A549 (cell line): ENCODE results near the gene RNGTT. TPM values are rescaled to one million over a fixed set of nuclear protein-coding genes. Genes with fewer than 3 reads are reported as not detected.

Experiments
- ATAC-seq, 2 experiments: fragments of 200-7000 bp in 1 of 2; fragments of >200 bp in 1 of 2; cut with Nextera tagmentation in 1 of 2; cut with Tn5 transposase in 1 of 2; 3 replicates each; pipeline versions ENCODE4 v1.8.0 to v1.9.1; 2018 to 2020; ENCODE audit warnings: mild to moderate bottlenecking in 1 of 2, moderate library complexity in 1 of 2
- CTCF ChIA-PET: fragments of 300-600 bp; sonication (Branson Sonifier 250); formaldehyde crosslinking; extraction: SDS; loops from one replicate; lab custom pipeline; 2021; ENCODE audit warnings: antibody characterized with exemption, inconsistent platforms; lab: Yijun Ruan, JAX
- POLR2A ChIA-PET: fragments of 350-600 bp; formaldehyde crosslinking; extraction: SDS; loops from one replicate; lab custom pipeline; 2021; ENCODE audit warnings: antibody characterized with exemption, inconsistent platforms; lab: Yijun Ruan, JAX
- DNase-seq, 2 experiments: peaks; one replicate each; pipeline versions ENCODE4 v3.0.0 to v3.0.0-alpha.2; 2011 to 2016; ENCODE audit warnings: low read depth in 1 of 2, low spot score in 1 of 2
- FAIRE-seq: peaks from 2 replicates; lab custom pipeline; 2011; peaks lifted over from hg19 to GRCh38; lab: Jason Lieb, UNC
- H3K27ac ChIP-seq, 2 experiments: fragments of >200 bp; sonication (Bioruptor Twin); formaldehyde crosslinking; 3 replicates each; pipeline ENCODE4 v1.5.1; 2016 to 2017
- H3K4me1 ChIP-seq: fragments of >200 bp; sonication (Bioruptor Twin); formaldehyde crosslinking; 3 replicates; pipeline ENCODE4 v1.6.1; 2016
- H3K4me2 ChIP-seq: fragments of >200 bp; sonication (Bioruptor Twin); formaldehyde crosslinking; 3 replicates; pipeline ENCODE4 v1.6.1; 2016
- H3K4me3 ChIP-seq: fragments of >200 bp; sonication (Bioruptor Twin); formaldehyde crosslinking; 3 replicates; pipeline ENCODE4 v1.5.1; 2016
- H3K9me3 ChIP-seq: fragments of >200 bp; sonication (Bioruptor Twin); formaldehyde crosslinking; 3 replicates; pipeline ENCODE4 v1.6.1; 2016
- BHLHE40 ChIP-seq: IDR thresholded peaks from 2 replicates; pipeline ENCODE4 v1.6.1; 2012; ENCODE audit warnings: low read depth, low read length, inconsistent platforms
- CEBPB ChIP-seq, 2 experiments: fragments of >200 bp in 1 of 2; sonication (Bioruptor Twin) in 1 of 2; formaldehyde crosslinking in 1 of 2; IDR thresholded peaks; 2 replicates each; pipeline ENCODE4 v1.6.1; 2012 to 2016
- EP300 ChIP-seq, 2 experiments: fragments of >200 bp; sonication (Bioruptor Twin); formaldehyde crosslinking; IDR thresholded peaks; 2 replicates in 1 of 2; 3 replicates in 1 of 2; pipeline ENCODE4 v1.6.1; 2016 to 2017
- FOSB ChIP-seq: fragments of 250-450 bp; sonication (Bioruptor Pico); IDR thresholded peaks from 2 replicates; pipeline ENCODE4 v1.5.0; 2020; ENCODE audit warnings: mild to moderate bottlenecking, moderate library complexity
- MAZ ChIP-seq: fragments of 150-350 bp; IDR thresholded peaks from 2 replicates; pipeline ENCODE4 v1.6.1; 2014; ENCODE audit warnings: antibody characterized with exemption, low read depth, low read length, borderline replicate concordance
- NR3C1 ChIP-seq: fragments of >200 bp; sonication (Bioruptor Twin); formaldehyde crosslinking; IDR thresholded peaks from 3 replicates; pipeline ENCODE4 v1.6.1; 2017
- PHF8 ChIP-seq: fragments of 200-600 bp; sonication (generic); IDR thresholded peaks from 2 replicates; pipeline ENCODE4 v1.6.1; 2016; ENCODE audit warnings: low read depth, mild to moderate bottlenecking, antibody characterized with exemption, moderate library complexity, borderline replicate concordance
- POLR2A ChIP-seq: IDR thresholded peaks from 2 replicates; pipeline ENCODE4 v1.6.1; 2012; ENCODE audit warnings: mild to moderate bottlenecking, low read length
- RARB ChIP-seq: fragments of 250-450 bp; sonication (Bioruptor Pico); IDR thresholded peaks from 2 replicates; pipeline ENCODE4 v1.8.0; 2021; ENCODE audit warnings: mild to moderate bottlenecking, moderate library complexity
- RFX5 ChIP-seq: fragments of 450-650 bp; IDR thresholded peaks from 2 replicates; pipeline ENCODE4 v1.7.1; 2014; ENCODE audit warnings: antibody characterized with exemption, mild to moderate bottlenecking, moderate library complexity
- RNF2 ChIP-seq: fragments of 200-600 bp; sonication (generic); IDR thresholded peaks from 2 replicates; pipeline ENCODE4 v1.6.1; 2016; ENCODE audit warnings: low read depth, mild to moderate bottlenecking, antibody characterized with exemption, moderate library complexity, borderline replicate concordance
- SMC3 ChIP-seq: fragments of >200 bp; sonication (Bioruptor Twin); formaldehyde crosslinking; IDR thresholded peaks from 3 replicates; pipeline ENCODE4 v1.6.1; 2018; ENCODE audit warnings: inconsistent platforms
- ZFP36 ChIP-seq: fragments of 450-650 bp; IDR thresholded peaks from 2 replicates; pipeline ENCODE4 v1.6.1; 2014; ENCODE audit warnings: borderline replicate concordance; ENCODE audit not compliant: partially characterized antibody
- WGBS: methylation state at CpG from one replicate; pipeline ENCODE4 v1.1.6; 2017; ENCODE audit errors: missing lambda C conversion rate; 5-methylcytosine and 5-hydroxymethylcytosine counted together
- polyA plus RNA-seq, 4 experiments: library from polyadenylated mRNA; depleted of rRNA in 3 of 4; stranded (reverse); fragments of >200 nt; fragmentation: RNase III in 1 of 4; extraction: RNeasy Plus Mini Kit Qiagen cat#74134 plus additional on column Dnase treatment in 1 of 4; gene quantifications; 2 replicates in 3 of 4; 3 replicates in 1 of 4; pipeline ENCODE4 v1.2.3, GENCODE V29; 2011 to 2017
- TF ChIP-seq, protein P1 (sequence below): fragments of 150-350 bp; IDR thresholded peaks from 2 replicates; pipeline ENCODE4 v1.6.1; 2014; ENCODE audit warnings: low read depth, mild to moderate bottlenecking, low read length
- TF ChIP-seq, protein P2 (sequence below): IDR thresholded peaks from 2 replicates; pipeline ENCODE4 v1.6.1; 2012
- TF ChIP-seq, protein P3 (sequence below): fragments of 250-450 bp; sonication (Bioruptor Pico); IDR thresholded peaks from 2 replicates; pipeline ENCODE4 v1.5.0; 2021; ENCODE audit warnings: mild to moderate bottlenecking, moderate library complexity, borderline replicate concordance
- TF ChIP-seq, protein P4 (sequence below): fragments of >200 bp; sonication (Bioruptor Twin); formaldehyde crosslinking; IDR thresholded peaks from 2 replicates; pipeline ENCODE4 v1.6.1; 2016
- TF ChIP-seq, protein P5 (sequence below): fragments of >200 bp; sonication (Bioruptor Twin); formaldehyde crosslinking; IDR thresholded peaks from 3 replicates; pipeline ENCODE4 v1.5.1; 2016

The RNGTT gene
- polyA plus RNA-seq, 2 of the 4 experiments (the other 2 are of a cell fraction) = 11.6 to 15.0 TPM

DNA sequence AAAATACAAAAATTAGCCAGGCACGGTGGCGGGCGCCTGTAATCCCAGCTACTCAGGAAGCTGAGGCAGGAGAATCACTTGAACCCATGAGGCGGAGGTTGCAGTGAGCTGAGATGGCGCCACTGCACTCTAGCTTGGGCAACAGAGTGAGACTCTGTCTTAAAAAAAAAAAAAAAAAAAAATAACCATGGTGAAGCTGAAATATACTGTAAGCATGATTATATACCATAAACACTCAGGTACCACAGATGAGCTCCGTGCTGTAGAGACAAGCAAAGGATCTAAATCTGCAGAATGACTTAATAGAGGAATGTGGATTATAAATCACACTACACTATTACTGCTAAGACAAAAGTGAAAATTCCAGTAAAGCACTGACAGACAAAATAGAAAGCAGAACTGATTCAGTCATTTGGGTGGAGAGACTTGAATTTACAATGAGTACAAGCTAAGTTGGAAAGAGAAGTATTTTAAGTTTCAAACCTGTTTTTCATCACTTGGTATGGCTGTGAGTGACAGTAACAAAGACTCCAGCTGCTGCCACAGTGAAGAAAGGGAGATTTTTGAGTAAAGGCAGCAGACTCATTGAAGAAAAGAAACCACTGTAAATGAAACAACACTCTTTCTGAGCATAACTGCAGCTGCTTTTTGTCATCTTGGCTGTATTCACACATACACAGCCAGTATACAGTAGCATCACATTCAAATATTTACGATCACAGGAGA lies 322.1 kb downstream of the RNGTT start:
- FAIRE-seq (no peak), ATAC-seq (no peak)
- ChIA-PET POLR2A (no interaction called here), CTCF (interaction anchor here (1.1 kb wide), 1 partner anchor 17 kb away, joined by 3 read pairs; no protein-coding TSS in a partner anchor)
- 0 out of 3 replicates have a peak, but pooled peaks cover 3% of the 10 kb centered on the region for H3K4me1 ChIP-seq
- 91% methylated on average over 7 of the region's 7 CpGs for WGBS
- H3K4me2 ChIP-seq = no peak overlapping the region
- H3K27ac ChIP-seq = no peak overlapping the region
- TF ChIP-seq NR3C1 (no peak), PHF8 (no peak)
- TF ChIP-seq, protein P1, sequence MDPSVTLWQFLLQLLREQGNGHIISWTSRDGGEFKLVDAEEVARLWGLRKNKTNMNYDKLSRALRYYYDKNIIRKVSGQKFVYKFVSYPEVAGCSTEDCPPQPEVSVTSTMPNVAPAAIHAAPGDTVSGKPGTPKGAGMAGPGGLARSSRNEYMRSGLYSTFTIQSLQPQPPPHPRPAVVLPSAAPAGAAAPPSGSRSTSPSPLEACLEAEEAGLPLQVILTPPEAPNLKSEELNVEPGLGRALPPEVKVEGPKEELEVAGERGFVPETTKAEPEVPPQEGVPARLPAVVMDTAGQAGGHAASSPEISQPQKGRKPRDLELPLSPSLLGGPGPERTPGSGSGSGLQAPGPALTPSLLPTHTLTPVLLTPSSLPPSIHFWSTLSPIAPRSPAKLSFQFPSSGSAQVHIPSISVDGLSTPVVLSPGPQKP = no peak
- TF ChIP-seq, all 56 proteins: peak for 0
- Histone ChIP-seq H3K4me3 (no peak overlapping the region), H3K9me3 (no peaks in the 10 kb centered on the region)
- DNase-seq = no peak

DNA sequence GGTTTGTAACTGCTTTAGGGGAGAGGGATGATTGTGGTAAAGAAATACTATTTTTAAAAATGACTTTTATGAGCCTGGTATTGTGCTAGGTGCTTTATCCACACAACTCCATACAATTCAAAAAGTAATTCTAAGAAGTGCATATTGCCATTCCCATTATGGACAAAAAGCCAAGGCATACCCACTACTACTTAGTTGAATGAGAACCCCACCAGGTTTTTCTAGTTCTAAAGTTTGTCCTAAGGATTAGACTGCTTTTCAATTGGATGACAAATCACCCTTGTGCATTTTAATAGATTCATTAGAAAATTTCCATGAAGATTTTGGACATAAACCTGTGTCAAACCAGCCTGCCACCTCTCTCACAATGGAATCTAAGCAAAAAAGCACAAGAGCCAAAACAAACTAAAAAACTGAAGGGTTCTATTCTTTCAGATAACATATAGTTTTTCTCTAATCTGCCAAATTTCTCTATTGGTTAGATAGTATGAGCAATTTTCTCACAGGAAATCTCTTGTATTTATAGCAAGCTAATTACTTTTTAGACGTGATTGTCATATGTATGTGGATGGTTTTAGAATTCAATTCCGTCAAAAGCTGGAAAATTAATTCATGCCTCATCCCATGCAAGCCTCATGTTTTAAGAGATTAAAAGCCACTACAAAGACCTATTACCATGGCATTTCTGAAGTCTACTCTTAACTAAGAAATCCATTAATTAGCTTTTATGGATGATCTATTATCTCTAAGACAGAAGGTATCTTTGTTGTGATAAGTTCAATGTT lies 325.5 kb downstream of the RNGTT start:
- FAIRE-seq (no peak), DNase-seq (no peak), ATAC-seq (no peak)
- POLR2A ChIA-PET = no interaction called here
- Histone ChIP-seq H3K4me3 (no peak overlapping the region), H3K27ac (no peak overlapping the region), H3K4me2 (no peak overlapping the region), H3K9me3 (no peaks in the 10 kb centered on the region), H3K4me1 (0 out of 3 replicates have a peak, but pooled peaks cover 3% of the 10 kb centered on the region)
- CTCF ChIA-PET = no interaction called here
- no peak for TF ChIP-seq MAZ
- no peak for TF ChIP-seq FOSB (CRISPR knock-in tag)
- TF ChIP-seq, protein P2, sequence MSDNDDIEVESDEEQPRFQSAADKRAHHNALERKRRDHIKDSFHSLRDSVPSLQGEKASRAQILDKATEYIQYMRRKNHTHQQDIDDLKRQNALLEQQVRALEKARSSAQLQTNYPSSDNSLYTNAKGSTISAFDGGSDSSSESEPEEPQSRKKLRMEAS = no peak
- TF ChIP-seq, protein P1 = no peak
- no peak for TF ChIP-seq BHLHE40
- TF ChIP-seq ZFP36 = no peak
- TF ChIP-seq, protein P3, sequence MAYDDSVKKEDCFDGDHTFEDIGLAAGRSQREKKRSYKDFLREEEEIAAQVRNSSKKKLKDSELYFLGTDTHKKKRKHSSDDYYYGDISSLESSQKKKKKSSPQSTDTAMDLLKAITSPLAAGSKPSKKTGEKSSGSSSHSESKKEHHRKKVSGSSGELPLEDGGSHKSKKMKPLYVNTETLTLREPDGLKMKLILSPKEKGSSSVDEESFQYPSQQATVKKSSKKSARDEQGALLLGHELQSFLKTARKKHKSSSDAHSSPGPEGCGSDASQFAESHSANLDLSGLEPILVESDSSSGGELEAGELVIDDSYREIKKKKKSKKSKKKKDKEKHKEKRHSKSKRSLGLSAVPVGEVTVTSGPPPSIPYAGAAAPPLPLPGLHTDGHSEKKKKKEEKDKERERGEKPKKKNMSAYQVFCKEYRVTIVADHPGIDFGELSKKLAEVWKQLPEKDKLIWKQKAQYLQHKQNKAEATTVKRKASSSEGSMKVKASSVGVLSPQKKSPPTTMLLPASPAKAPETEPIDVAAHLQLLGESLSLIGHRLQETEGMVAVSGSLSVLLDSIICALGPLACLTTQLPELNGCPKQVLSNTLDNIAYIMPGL (CRISPR knock-in tag) = no peak
- no peak for TF ChIP-seq CEBPB (IDR thresholded peaks at IDR 0.05)
- TF ChIP-seq RFX5 = no peak
- no peak for TF ChIP-seq POLR2A
- TF ChIP-seq, protein P4, sequence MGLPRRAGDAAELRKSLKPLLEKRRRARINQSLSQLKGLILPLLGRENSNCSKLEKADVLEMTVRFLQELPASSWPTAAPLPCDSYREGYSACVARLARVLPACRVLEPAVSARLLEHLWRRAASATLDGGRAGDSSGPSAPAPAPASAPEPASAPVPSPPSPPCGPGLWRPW = no peak
- TF ChIP-seq EP300 (IDR thresholded peaks at IDR 0.05) = no peak
- TF ChIP-seq RARB (CRISPR knock-in tag) = no peak
- no peak for TF ChIP-seq RNF2
- no peak for TF ChIP-seq SMC3
- TF ChIP-seq, protein P5, sequence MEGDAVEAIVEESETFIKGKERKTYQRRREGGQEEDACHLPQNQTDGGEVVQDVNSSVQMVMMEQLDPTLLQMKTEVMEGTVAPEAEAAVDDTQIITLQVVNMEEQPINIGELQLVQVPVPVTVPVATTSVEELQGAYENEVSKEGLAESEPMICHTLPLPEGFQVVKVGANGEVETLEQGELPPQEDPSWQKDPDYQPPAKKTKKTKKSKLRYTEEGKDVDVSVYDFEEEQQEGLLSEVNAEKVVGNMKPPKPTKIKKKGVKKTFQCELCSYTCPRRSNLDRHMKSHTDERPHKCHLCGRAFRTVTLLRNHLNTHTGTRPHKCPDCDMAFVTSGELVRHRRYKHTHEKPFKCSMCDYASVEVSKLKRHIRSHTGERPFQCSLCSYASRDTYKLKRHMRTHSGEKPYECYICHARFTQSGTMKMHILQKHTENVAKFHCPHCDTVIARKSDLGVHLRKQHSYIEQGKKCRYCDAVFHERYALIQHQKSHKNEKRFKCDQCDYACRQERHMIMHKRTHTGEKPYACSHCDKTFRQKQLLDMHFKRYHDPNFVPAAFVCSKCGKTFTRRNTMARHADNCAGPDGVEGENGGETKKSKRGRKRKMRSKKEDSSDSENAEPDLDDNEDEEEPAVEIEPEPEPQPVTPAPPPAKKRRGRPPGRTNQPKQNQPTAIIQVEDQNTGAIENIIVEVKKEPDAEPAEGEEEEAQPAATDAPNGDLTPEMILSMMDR = no peak
- WGBS = 94% methylated on average over 2 of the region's 2 CpGs
